Rectal smooth muscle tissue (tissue), 1 donor: ENCODE measurements around the gene TMEM134.

Experiments used
- H3K27ac ChIP-seq: one replicate; pipeline ENCODE4 v1.7.0; 2013; ENCODE audit warnings: low read depth, low read length, inconsistent platforms
- H3K27me3 ChIP-seq: one replicate; pipeline ENCODE4 v1.7.0; 2013; ENCODE audit warnings: low read length; ENCODE audit not compliant: control insufficient read depth, insufficient read depth
- H3K36me3 ChIP-seq: one replicate; pipeline ENCODE4 v1.7.0; 2013; ENCODE audit warnings: low read length; ENCODE audit not compliant: control insufficient read depth, insufficient read depth
- H3K4me1 ChIP-seq: one replicate; pipeline ENCODE4 v1.7.0; 2013; ENCODE audit warnings: low read length; ENCODE audit not compliant: control insufficient read depth, insufficient read depth
- H3K4me3 ChIP-seq: one replicate; pipeline ENCODE4 v1.7.0; 2013; ENCODE audit warnings: low read length
- H3K9ac ChIP-seq: one replicate; pipeline ENCODE4 v1.7.0; 2013; ENCODE audit warnings: low read length

The TMEM134 gene

DNA sequence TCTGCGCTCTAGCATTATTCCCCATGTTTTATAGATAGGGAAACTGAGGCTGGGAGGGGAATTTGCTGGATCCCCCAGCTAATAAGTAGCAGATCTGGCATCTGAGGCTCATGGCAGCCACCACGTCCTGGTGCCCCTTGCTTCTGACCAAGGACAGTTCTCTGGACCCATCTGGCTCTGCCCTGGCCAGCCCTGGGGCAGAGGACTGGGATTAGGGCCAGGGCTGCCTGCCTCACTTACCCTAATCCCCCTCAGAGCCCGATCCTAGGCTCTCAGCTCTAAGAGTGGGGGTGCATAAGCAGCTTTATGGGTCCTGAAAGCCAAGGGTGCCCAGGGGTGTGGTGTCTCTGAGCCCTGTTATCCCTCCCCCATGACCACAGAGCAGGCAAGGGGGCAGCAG lies 14.0 kb downstream of the TMEM134 start, which contains the start of gene CABP4:
CABP4 (plus strand) TSS at position 301 of the 400 bp plus-strand sequence; CDS start at position 371, 70 bp downstream.
- Histone ChIP-seq H3K27ac (no peak within 1 kb of the TSS), H3K9ac (no peak within 1 kb of the TSS), H3K27me3 (no peaks in the 10 kb centered on the region), H3K36me3 (no peaks in the 10 kb centered on the region), H3K4me3 (no peak within 1 kb of the TSS), H3K4me1 (no peaks in the 10 kb centered on the region)

GRCh38 chr11:67453816-67454732 lies 15.0 kb downstream of the TMEM134 start:
- Histone ChIP-seq H3K4me3 (no peak overlapping the region), H3K9ac (no peak overlapping the region), H3K36me3 (no peaks in the 10 kb centered on the region), H3K27me3 (no peaks in the 10 kb centered on the region), H3K4me1 (no peaks in the 10 kb centered on the region), H3K27ac (no peak overlapping the region)

- no peaks in the 10 kb centered on the region for H3K36me3 ChIP-seq
- H3K27ac ChIP-seq = no peak within 1 kb of the TSS
- no peak within 1 kb of the TSS for H3K4me3 ChIP-seq
- no peaks in the 10 kb centered on the region for H3K27me3 ChIP-seq
- H3K4me1 ChIP-seq = no peaks in the 10 kb centered on the region
- no peak within 1 kb of the TSS for H3K9ac ChIP-seq
Observed at GRCh38 chr11:67452141-67452952, 16.7 kb downstream of the TMEM134 start, which contains the start of gene GPR152. Gene GPR152 (minus strand): TSS chr11:67452729. CDS start chr11:67452724, 5 bp downstream.

DNA sequence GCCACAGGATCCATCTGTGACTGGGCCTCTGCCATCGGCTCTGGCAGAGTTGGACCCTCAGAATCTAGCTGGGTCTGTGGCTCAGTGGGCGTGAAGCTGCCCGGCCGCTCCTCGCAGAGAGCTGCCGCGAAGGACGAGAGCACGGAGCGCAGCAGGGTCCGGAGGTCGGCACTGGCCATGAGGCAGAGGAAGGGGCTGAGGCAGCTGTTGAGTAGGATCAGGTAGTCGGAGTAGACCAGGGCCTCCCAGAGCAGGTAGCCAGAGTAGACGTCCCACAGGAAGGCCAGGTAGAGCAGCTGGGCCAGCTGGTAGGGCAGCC lies 17.4 kb downstream of the TMEM134 start:
- no peaks in the 10 kb centered on the region for H3K36me3 ChIP-seq
- no peak overlapping the region for H3K27ac ChIP-seq
- no peak overlapping the region for H3K4me3 ChIP-seq
- H3K4me1 ChIP-seq = no peaks in the 10 kb centered on the region
- no peaks in the 10 kb centered on the region for H3K27me3 ChIP-seq
- no peak overlapping the region for H3K9ac ChIP-seq

DNA sequence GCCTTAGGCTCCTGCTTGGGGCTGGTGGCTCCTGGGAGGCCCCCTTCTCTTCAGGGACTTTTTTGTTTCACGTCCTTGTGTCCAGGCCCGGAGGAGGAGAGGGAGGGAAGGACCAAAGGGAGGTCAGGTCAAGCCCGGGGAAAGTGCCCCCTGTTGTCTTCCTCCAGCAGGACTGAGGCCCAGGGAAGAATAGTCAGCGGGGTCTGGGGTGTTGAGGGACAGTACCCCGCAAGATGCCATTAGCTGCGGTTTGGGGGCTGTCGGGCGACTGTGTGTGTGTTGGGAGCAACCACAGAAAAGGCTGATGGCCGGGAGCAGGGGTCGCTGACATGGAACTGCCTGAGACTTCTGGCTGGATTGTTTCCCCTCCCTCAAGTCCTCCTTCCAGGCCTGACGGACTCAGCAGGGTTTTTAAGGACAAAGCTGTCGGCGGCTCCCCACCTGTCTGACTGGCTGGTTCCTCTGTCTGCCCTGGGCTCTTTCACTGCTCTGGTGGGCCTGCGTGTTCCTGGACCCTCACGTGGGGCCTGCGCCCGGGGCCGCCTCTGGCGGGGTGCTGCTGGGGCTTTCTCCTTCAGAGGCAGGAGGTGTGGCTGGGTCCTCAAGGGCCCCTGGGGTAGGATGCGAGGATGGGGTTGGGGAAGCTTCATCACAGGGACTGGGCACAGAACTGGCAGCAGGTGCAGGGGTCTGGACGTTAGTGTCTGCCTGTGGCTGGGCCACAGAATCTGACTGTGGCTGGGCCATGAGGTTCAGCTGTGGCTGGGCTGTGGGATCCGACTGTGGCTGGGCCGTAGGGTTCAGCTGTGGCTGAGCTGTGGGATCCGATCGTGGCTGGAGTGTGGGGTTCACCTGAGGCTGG lies 18.0 kb downstream of the TMEM134 start:
- H3K27ac ChIP-seq = no peak overlapping the region
- H3K4me3 ChIP-seq = no peak overlapping the region
- no peaks in the 10 kb centered on the region for H3K4me1 ChIP-seq
- no peaks in the 10 kb centered on the region for H3K36me3 ChIP-seq
- H3K27me3 ChIP-seq = no peaks in the 10 kb centered on the region
- H3K9ac ChIP-seq = no peak overlapping the region

DNA sequence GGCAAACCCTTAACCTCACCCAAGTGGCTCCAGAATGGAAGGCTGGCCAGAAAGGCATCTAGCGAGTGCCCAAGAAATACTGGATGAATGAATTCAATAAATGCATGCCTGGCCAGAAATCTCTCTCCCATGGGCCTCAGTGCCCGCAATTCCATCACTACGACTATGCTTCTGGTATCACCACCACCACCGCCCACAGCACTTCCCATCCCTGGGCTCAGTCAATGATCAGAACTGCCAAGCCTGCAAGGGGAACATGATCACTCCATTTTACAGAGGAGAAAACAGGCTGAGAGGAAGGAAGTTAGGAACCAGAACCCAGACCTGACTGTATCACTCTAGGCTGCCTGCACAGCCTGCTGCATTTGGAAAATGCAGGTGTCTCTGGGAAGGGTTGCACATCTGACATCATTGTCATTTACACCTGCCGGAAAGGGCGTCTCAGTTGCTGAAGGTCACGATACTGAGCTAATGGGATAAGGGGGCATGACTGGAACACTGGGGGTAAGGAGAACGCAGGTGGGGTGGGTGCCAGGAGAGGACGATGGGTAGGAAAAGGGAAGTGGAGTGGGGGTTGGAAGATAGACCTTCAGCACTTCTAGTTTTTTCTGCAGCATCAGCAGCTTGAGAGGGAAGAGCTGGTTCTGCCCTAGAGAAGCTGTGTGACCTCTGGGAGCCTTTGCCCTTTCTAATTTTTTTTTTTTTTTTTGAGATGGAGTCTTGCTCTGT lies 19.8 kb downstream of the TMEM134 start:
- no peak overlapping the region for H3K27ac ChIP-seq
- no peak overlapping the region for H3K4me3 ChIP-seq
- no peaks in the 10 kb centered on the region for H3K27me3 ChIP-seq
- no peak overlapping the region for H3K9ac ChIP-seq
- H3K4me1 ChIP-seq = no peaks in the 10 kb centered on the region
- no peaks in the 10 kb centered on the region for H3K36me3 ChIP-seq

DNA sequence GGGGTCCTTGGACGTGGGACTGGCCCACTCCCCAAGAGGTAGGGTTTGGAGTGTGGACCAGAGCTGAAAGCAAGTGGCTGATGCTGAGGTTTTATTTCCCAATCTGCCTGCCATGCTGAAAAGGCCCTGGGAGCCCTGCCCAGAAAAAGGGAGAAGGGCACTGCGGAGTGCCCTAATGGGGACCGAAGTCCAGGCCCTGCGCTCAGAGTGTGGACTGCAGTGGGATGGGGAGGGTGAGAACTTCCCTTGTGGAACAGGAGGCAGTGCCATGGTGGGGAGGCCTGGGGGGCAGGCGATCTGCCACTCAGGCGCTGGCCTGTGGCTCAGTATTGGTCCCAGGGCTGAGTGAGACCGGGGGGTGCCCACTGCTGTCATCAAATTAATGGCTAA lies 20.8 kb downstream of the TMEM134 start:
- Histone ChIP-seq H3K4me3 (no peak overlapping the region), H3K27ac (no peak overlapping the region), H3K36me3 (no peaks in the 10 kb centered on the region), H3K4me1 (no peaks in the 10 kb centered on the region), H3K27me3 (no peaks in the 10 kb centered on the region), H3K9ac (no peak overlapping the region)

DNA sequence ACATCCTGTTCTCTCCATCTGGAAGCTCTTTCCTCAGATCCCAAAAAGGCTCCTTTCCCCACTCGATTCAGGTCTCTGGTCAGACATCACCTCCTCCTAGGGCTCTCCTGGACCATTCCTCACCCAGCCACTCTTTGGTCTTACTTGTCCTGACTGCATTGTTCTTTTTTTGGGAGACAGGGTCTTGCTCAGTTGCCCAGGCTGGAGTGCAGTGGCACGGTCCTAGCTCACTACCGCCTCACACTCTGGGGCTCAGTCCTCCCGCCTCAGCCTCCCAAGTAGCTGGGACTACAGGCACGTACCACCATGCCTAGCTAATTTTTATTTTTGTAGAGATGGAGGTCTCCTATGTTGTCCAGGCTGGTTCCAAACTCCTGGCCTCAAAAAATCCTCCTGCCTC lies 23.5 kb downstream of the TMEM134 start:
- H3K27ac ChIP-seq = no peak overlapping the region
- no peak overlapping the region for H3K4me3 ChIP-seq
- H3K4me1 ChIP-seq = no peaks in the 10 kb centered on the region
- H3K9ac ChIP-seq = no peak overlapping the region
- H3K27me3 ChIP-seq = no peaks in the 10 kb centered on the region
- no peaks in the 10 kb centered on the region for H3K36me3 ChIP-seq

DNA sequence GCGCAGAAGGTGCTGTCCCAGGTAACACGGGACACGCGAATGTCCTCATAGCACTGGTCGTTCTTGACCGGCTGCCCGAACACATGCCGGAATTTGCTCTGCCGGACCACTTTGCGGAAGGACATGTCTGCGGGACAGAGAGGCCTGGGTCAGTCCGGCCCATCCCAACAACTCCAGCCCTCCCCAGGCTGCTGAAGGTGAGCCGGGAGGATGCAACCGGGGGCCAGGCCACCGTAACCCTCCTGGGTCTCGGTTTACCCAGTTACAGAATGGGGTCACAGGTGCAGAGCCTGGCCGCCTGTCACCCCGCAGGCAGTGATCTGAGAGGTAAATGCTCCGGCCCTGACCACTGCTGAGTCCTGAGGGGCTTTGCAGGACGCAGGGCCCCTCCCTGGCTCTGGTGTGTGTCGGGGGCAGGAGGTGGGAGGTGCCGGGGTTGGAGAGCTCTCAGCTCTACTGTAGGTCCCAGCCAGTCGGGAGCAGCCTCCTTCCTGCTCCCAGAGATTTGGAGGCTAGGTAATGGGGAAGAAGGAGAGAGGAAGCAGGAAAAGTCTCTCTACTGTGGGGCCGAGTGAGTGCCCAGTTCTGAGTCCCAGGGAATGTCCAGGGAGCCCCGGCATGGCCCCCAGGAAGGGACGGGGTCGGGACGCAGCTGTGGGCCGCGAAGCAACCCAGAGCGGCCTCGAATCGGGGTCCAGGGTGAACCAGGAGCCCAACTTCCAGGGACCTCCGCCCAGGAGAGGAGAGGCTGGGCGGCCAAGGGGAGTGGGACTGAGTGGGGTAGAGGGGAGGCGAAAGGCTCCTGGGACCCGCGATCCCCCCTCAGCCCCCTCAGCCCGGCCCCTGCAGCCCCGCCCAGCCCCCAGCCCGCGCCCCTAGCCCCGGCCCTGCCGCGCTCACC lies 26.3 kb downstream of the TMEM134 start:
- Histone ChIP-seq H3K4me1 (no peaks in the 10 kb centered on the region), H3K36me3 (peaks cover under 1% of the 10 kb centered on the region)

DNA sequence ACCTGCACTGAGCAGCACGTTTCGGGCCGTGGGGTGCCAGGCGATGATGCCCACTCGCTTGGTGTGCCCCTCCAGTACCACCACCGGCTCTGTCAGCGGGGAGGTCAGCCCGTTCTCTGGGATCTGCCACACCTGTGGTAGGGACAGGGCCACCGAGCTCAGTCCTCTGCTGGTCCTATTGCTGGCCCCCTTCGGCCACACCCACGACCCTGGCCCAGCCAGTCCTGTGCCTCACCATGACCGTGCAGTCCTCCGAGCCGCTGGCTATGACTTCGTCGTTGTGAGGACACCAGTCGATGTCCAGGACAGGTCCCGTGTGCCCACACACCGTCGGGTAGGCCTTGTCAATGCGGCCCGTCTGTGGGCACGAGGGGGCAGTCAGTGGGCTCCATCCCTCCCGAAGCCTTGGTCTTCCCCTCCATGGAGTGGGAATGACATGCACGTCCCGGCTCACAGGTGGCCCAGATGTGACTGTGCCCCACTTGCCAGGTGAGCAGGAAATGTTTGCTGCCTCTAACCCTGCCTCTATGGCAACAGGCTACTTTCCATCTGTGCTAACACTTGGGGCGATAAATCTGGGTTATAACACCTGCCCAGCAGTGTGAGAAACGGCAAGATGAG lies 27.2 kb downstream of the TMEM134 start:
- Histone ChIP-seq H3K27ac (no peak overlapping the region), H3K4me1 (no peaks in the 10 kb centered on the region), H3K4me3 (peak overlapping the region; percentile 73), H3K36me3 (peaks cover 3% of the 10 kb centered on the region), H3K9ac (no peak overlapping the region), H3K27me3 (no peaks in the 10 kb centered on the region)

More for the DNA sequence above, 26.3 kb downstream of the TMEM134 start:
- H3K4me3 ChIP-seq = peak overlapping the region; percentile 73
- H3K9ac ChIP-seq = peak overlapping the region; percentile 45
- no peaks in the 10 kb centered on the region for H3K27me3 ChIP-seq
- peak overlapping the region; percentile 88 for H3K27ac ChIP-seq
